ENCODE results near the gene SASH1. TPM values are rescaled to one million over a fixed set of nuclear protein-coding genes. Genes with fewer than 3 reads are reported as not detected.
"Not testable (repeated sequence)": the region's sequence is repeated elsewhere in the genome, so short reads cannot be mapped to it uniquely, and the experiment has no call there.

SASH1 gene
- polyA plus RNA-seq, 1 donor: 30.2 TPM

GRCh38 chr6:148364056-148364824 lies 21.6 kb downstream of the SASH1 start:
- DNase-seq: no peak

DNA sequence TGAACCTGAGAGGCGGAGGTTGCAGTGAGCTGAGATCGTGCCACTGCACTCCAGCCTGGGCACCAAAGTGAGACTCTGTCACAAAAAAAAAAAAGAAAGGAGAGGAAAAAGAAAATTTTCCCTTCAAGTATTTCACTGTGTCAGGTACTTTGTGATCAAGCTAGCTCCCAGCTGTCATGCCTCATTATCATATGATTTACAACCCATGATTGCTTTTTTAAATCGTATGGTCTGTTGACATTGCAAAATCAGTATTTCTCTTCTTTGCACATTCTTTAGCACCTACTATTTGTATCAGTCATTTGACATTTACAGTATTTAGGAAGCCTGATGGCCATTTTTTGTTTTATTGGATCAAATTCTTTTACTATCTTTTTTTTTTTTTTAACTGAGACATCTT lies 22.4 kb downstream of the SASH1 start:
- no peak for DNase-seq

GRCh38 chr6:148367411-148368024 lies 24.9 kb downstream of the SASH1 start:
- DNase-seq: no peak

DNA sequence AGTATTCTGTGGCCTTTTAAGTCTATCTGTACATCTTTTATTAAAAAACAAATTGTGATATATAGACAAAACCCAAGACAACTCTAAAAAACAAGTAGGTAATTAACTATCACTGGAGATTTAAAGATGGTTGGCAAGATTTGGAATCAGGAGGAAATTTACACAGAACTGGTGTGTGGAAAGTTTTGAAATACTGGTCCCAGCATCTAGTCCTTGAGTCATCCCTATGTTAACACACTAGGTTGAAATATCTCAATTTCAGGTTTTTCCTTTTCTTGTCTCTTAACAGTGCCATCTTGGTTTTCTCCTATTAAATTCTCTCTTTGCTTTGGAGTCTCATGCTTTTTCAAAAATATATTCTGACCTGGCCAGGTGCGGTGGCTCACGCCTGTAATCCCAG lies 27.5 kb downstream of the SASH1 start:
- DNase-seq: no peak

DNA sequence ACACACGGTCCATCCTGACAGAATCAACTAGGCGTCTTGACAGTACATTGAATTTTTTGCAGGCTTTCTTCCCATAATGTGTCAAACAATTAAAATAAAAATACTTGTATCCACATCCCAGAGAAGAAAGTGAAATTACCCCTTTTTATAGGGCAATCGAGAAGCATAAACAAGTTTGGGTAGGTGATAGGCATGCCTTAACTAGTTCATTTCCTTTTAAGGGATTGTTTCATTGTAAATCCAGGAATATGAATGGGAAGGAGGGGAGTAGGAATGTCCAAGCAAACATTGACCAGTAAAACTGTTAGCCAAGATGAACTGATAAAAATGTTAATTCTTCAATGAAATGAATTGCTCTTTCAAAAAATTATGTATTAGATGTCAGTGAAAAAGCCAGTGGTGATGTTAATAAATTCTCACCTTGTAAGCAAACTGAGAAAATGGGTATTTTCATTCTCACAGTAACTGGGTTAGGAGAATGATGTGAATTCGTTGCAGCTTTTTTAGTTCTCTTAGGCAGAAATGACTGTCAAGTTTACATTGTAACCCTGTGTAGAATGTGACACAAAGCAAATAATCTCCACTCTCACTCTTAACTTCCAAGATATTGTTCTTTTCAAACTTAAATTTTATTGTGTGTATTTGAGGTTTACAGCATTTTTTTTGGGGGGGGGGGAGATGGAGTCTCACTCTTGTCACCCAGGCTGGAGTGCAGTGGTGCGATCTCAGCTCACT lies 31.6 kb downstream of the SASH1 start:
- no peak for DNase-seq

DNA sequence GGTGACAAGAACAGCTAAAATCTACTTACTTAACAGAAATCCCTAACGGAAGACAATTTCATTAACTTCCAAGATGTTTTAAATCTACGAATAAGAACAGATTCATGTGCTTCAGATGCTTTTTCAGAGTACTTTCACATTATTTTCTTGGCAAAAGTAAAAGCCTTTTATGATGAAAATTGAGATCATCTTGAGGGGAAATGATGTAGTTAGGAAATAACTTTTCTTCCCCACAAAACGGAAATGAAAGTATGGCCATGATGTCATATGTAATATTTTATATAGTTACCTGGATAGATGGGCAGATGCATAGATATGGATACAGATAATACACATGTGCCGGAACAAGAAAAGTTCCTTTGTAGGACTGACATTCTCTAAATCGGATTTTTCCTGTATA lies 32.8 kb downstream of the SASH1 start:
- no peak for DNase-seq

DNA sequence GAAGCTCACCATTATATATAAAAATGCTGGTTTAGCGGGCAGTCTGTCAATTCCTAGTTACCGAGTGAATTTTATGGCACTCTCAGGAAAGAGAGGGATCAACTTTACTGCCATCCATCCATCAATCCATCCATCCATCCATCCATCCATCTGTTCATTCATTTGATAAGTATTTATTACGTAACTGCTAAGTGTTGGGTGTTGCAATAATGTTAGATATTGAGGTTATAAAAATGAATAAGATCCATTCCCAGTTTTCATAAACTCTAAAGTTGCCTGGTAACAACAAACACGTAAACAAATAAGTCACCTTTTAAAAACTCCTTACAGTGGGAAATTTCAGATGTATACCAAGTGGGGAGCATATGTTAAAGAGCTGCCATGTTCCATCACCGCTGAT lies 36.8 kb downstream of the SASH1 start:
- DNase-seq: no peak

GRCh38 chr6:148379966-148380713 lies 37.5 kb downstream of the SASH1 start:
- no peak for DNase-seq

DNA sequence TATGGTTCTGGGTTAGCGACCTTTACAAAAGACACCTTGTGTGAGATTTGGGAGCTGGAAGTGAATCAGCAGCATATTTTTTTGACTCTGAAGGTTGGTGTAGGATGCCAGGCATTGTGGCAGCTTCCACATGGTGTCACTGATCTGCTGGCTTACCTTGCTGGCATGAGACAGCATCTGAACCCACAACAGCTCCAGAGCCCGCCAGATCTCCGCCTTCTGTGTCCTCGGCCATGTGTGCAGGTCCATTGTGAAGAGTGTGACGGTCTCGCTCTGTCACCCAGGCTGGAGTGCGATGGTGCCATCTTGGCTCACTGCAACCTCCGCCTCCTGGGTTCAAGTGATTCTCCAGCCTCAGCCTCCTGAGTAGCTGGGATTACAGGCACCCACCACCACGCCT lies 39.4 kb downstream of the SASH1 start:
- not testable (repeated sequence) for DNase-seq

DNA sequence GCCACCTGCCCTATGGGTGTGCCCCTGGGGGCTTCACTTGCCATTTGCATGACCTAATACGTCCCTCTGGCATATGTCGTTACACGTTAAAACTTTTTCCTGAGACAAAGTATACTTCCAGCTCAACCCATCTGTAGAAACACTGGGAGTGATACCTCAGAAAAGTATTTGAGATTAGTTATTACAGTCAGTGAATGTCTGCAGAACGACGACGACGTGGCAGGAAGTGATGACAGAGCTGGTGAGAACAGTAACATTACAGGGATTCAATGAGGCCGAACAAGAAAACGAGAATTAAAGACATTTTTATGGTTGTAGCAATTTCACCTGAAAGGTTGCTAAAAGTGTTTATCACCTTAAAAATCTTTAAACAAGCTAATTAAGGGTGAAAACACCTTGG lies 40.2 kb downstream of the SASH1 start:
- DNase-seq: no peak

DNA sequence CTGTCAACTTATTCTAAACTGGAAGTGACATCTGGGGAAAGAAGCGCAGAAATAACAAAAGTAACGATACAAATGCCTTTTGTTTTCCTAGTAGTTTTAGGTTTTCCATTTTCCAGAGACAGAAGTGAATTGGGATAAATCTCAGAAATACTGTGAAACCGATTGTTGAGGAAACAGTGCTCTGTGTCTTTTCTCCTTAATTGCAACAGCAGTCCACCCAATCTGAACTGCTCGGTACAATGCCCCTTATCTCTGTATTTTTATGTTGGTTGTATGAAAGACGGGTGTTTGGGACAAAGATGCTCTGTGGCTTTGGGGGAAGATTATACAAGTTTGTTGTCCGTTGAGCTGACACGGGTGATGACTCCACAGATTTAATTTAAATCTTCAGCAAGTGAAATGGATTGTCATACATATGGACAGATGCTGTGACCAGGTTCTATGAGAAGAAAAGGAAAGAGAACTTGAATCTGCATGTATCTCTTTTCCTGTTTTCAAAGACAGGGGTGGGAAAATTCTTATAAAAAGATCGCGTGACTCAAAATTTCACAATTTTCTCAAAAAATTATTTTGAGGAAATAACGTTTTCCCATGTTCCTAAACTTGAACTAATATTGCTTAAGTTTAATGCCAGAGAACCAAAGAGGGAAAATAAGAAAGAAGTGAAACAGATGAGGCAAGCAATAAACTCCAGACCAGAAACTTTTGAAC lies 41.2 kb downstream of the SASH1 start:
- no peak for DNase-seq

DNA sequence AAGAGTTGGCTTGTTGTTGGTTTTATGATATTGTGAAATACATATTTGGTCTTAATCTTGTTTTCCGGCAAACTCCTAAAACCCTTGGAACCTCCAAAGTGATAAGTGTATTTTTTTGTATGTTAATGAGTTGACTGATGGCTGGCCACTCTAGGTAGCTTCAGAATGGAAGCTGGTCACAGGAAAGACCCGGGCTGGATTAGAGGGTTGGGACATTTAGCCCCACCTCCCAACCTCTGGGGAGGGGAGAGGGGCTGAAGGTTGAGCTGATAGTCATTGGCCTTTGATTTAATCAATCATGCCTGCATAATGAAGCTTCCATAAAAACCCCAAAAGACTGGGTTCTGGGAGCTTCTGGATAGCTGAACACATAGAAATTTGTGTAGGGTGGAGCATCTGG lies 42.7 kb downstream of the SASH1 start:
- no peak for DNase-seq

DNA sequence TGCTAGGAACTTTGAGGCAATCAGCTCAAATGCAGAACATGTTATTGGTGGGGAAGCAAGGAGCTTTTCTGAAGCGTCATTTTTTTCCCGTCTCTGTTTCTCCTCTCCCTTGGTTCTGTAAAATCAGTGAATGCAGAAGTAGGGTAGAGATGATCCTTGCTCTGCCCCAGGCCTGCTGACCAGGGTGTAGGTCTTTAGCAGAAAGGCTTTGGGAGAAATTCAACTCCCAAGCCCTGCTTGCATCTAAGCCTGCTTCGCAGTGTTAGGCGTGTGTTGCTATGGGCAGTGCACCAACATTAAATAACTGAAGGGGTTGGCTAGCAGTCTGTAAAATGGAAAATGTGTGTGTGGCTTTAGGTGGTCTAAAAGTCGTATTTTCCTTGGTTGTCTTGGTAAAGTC lies 45.9 kb downstream of the SASH1 start:
- no peak for DNase-seq

DNA sequence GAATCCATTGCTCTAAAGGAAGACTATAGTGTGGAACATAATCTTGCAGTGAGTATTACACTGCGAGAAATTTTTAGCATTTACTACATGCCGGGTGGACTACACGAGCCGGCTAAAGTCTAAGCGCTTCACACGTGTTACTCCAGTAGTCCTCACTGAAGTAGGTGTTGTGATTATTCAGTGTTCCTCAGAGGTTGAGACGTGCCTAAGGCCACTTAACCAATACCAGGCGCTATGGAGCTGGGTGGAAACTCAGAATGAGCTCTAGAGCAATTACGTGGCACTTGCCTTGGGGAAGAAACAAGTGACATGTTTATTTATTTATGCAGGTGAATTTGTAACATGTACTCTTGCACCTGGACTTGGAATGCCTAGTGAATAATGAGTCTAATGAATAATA lies 46.4 kb downstream of the SASH1 start:
- DNase-seq: no peak

DNA sequence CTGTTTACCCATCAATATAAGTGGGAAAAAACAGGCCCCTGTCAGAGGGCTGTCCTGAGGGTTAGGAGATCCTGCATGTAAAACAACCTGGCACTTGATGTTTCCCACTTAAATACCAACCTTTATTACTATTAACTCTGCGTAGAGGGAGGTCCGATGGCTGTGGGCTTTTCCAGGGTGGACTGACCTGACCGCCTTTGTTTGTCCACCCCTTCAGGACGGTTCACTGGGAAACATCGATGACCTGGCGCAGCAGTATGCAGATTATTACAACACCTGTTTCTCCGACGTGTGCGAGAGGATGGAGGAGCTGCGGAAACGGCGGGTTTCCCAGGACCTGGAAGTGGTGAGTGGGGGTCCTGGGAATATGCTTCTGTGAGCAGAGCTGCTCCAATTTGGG lies 47.3 kb downstream of the SASH1 start:
- DNase-seq: no peak

DNA sequence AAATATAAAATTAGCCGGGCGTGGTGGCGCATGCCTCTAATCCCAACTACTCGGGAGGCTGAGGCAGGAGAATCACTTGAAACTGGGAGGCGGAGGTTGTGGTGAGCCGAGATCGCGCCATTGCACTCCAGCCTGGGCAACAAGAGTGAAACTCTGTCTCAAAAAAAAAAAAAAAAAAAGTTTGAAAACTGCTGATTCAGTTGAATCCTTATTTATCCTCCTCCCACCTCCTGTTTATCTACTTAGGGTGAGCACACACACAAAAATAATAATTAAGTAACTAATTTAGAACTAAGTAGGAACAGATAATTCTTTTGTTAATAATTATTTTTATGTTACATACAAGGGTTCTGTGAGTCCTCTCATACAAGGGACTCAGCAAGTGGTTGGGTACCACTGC lies 49.5 kb downstream of the SASH1 start:
- DNase-seq: not testable (repeated sequence)

- no peak for DNase-seq
Observed at GRCh38 chr6:148392671-148393070, 50.0 kb downstream of the SASH1 start.

DNA sequence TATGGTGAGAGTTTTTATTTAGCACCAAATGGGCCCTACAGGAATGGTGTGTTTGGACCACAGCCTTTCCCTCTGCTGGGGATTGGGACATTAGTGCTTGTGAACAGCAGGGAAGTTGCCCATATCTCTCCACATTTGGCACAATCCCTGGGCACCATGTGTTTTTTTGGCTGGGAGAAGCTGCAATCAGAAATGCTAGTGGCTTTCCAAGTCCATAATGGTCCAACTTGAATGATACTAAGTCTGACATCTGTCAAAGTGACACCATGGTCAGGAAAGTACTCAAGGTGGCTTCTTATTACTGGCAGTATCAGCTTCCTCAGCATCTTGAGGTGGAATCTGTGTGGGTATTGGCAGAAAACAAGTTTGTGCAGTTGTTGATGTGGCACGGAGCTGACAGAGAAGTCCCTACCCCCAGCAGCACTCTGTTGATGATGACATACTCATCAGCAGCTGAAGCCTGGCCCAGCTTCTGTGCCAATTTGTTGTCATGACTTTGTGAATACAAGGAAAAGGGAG lies 53.0 kb downstream of the SASH1 start:
- DNase-seq: no peak

GRCh38 chr6:148396411-148396810 lies 53.8 kb downstream of the SASH1 start:
- no peak for DNase-seq

DNA sequence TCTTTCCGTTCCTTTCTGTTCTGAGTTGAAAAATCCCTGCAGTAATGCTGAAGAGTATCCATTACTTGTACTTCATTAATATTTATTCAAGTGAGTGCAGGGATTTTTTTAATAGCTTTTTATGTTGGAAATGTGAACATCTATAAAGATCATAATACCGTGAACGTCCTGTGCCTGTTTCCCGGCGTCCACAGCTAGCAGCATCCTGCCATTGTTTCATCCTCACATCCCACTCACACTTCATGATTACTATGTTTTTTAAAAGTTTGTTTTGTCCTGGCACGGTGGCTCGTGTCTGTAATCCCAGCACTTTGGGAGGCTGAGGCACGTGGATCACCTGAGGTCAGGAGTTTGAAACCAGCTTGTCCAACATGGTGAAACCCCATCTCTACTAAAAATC lies 54.3 kb downstream of the SASH1 start:
- DNase-seq: no peak

GRCh38 chr6:148398244-148398643 lies 55.6 kb downstream of the SASH1 start:
- DNase-seq: no peak

- DNase-seq: no peak
Observed at GRCh38 chr6:148398678-148399077, 56.0 kb downstream of the SASH1 start.

Measured in left kidney (tissue), 2 donors.